Peyer's patch (tissue), 4 donors: ENCODE measurements around the gene SLC9A7.

Experiments used
- POLR2A ChIP-seq, 2 donors: fragments of 450-650 bp; IDR thresholded peaks; one replicate each; pipeline ENCODE4 v1.5.1; 2017; ENCODE audit warnings: antibody characterized with exemption in 2 of 2, mild to moderate bottlenecking in 2 of 2, moderate library complexity in 2 of 2
- TF ChIP-seq, protein P1 (sequence below), 6 experiments: fragments of 450-650 bp in 4 of 6; fragments of 200-600 bp in 2 of 6; sonication (generic) in 1 of 6; IDR thresholded peaks; one replicate each; pipeline ENCODE4 v1.5.1; 2017 to 2019; ENCODE audit warnings: antibody characterized with exemption in 6 of 6, mild to moderate bottlenecking in 3 of 6, moderate library complexity in 1 of 6

DNA sequence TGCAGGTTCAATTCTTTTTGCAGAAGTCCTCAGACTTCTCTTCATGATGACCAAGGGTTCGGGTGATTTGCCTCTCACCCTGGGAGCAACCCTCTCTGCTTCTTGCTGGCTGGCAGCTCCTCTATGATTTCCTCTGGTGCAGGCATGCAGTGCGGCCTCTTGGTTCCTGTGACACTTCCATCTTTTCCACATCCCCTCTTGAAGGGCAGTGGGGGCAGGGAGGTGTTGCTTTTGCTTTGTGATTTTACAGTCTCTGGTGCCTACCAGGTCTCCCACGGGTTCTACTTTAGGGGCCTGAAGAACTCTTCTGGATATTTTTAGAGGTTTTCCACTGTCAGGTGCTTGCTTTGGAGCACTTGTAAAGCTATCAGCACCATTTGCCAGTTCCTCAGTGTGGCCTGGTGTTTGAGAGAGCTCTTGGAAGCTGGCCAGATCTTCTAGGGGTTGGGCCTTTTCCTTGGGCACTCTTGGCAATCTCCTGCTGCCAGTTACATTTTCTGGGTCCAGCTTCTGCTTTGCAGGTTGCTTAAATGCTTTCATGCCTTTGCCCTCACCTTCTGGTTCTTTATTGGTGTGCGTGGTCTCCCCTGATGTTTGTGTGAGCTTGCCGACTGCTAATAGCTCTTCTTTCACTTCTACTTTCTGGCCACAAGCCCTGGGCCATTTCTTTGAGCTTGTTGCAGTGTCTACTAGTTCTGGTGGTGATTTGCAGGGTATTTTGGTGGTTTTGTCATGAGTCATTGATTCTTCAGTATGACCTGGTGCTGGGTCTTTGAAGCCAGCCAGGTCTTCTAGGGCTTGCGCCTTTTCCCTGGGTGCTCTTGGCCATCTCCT is 196.9 kb downstream of the SLC9A7 start:
- no peak for TF ChIP-seq POLR2A (IDR thresholded peaks at IDR 0.05)
- TF ChIP-seq, protein P1, sequence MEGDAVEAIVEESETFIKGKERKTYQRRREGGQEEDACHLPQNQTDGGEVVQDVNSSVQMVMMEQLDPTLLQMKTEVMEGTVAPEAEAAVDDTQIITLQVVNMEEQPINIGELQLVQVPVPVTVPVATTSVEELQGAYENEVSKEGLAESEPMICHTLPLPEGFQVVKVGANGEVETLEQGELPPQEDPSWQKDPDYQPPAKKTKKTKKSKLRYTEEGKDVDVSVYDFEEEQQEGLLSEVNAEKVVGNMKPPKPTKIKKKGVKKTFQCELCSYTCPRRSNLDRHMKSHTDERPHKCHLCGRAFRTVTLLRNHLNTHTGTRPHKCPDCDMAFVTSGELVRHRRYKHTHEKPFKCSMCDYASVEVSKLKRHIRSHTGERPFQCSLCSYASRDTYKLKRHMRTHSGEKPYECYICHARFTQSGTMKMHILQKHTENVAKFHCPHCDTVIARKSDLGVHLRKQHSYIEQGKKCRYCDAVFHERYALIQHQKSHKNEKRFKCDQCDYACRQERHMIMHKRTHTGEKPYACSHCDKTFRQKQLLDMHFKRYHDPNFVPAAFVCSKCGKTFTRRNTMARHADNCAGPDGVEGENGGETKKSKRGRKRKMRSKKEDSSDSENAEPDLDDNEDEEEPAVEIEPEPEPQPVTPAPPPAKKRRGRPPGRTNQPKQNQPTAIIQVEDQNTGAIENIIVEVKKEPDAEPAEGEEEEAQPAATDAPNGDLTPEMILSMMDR (IDR thresholded peaks at IDR 0.05), result no peak
